WERI-Rb-1 (cell line): Measurements from ENCODE around the gene KIFC3.
A peak's percentile ranks its signal among the peaks of the same experiment; 100 is the strongest.

Source experiments
- DNase-seq: peaks from one replicate; pipeline ENCODE4 v3.0.0-alpha.2; 2020
- H3K27ac ChIP-seq: fragments of 250-450 bp; sonication (Bioruptor Pico); 2 replicates; pipeline ENCODE4 v1.5.1; 2020; ENCODE audit warnings: mild to moderate bottlenecking, moderate library complexity
- H3K27me3 ChIP-seq: fragments of 250-450 bp; sonication (Bioruptor Pico); 2 replicates; pipeline ENCODE4 v1.5.1; 2021; ENCODE audit warnings: mild to moderate bottlenecking, low read depth, moderate library complexity; ENCODE audit not compliant: insufficient read depth, severe bottlenecking
- H3K36me3 ChIP-seq: fragments of 250-450 bp; sonication (Bioruptor Pico); 2 replicates; pipeline ENCODE4 v1.5.1; 2020; ENCODE audit warnings: mild to moderate bottlenecking, moderate library complexity
- H3K4me3 ChIP-seq: 2 replicates; pipeline ENCODE4 v1.5.1; 2011; ENCODE audit warnings: low read depth, mild to moderate bottlenecking, control low read depth, low read length
- H3K9me3 ChIP-seq: fragments of 250-450 bp; sonication (Bioruptor Pico); 2 replicates; pipeline ENCODE4 v1.5.1; 2021; ENCODE audit warnings: mild to moderate bottlenecking, moderate library complexity; ENCODE audit not compliant: severe bottlenecking
- TF ChIP-seq, protein P1 (sequence below): IDR thresholded peaks from 2 replicates; pipeline ENCODE4 v1.5.1; 2011; ENCODE audit warnings: low read depth, mild to moderate bottlenecking, control low read depth, inconsistent platforms, low read length

The KIFC3 gene

DNA sequence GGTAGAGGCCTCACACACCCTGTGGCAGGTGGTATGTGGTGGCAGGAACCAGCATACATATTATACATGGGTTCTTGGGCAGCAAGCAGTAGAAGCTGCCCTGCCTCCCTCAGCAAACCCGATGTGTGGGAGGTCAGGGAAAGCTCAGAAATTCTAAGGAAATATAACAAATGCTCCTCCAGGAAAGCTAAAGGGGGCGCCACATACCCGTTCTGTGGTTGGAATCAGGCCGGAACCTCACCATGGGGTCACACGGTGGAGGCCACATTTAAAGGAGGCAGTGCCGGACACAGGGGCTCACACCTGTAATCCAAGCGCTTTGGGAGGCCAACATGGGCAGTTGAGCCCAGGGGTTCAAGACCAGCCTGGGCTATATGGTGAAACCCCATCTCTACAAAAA, 79.1 kb downstream of the KIFC3 start:
- peak; percentile 36 for DNase-seq
- H3K4me3 ChIP-seq, result no peak overlapping the region
- no peaks in the 10 kb centered on the region for H3K9me3 ChIP-seq
- H3K27ac ChIP-seq, result no peak overlapping the region
- no peaks in the 10 kb centered on the region for H3K27me3 ChIP-seq
- H3K36me3 ChIP-seq, result no peaks in the 10 kb centered on the region
- TF ChIP-seq, protein P1, sequence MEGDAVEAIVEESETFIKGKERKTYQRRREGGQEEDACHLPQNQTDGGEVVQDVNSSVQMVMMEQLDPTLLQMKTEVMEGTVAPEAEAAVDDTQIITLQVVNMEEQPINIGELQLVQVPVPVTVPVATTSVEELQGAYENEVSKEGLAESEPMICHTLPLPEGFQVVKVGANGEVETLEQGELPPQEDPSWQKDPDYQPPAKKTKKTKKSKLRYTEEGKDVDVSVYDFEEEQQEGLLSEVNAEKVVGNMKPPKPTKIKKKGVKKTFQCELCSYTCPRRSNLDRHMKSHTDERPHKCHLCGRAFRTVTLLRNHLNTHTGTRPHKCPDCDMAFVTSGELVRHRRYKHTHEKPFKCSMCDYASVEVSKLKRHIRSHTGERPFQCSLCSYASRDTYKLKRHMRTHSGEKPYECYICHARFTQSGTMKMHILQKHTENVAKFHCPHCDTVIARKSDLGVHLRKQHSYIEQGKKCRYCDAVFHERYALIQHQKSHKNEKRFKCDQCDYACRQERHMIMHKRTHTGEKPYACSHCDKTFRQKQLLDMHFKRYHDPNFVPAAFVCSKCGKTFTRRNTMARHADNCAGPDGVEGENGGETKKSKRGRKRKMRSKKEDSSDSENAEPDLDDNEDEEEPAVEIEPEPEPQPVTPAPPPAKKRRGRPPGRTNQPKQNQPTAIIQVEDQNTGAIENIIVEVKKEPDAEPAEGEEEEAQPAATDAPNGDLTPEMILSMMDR, result peak; percentile 41; the same call in 1 of the 2 replicates

DNA sequence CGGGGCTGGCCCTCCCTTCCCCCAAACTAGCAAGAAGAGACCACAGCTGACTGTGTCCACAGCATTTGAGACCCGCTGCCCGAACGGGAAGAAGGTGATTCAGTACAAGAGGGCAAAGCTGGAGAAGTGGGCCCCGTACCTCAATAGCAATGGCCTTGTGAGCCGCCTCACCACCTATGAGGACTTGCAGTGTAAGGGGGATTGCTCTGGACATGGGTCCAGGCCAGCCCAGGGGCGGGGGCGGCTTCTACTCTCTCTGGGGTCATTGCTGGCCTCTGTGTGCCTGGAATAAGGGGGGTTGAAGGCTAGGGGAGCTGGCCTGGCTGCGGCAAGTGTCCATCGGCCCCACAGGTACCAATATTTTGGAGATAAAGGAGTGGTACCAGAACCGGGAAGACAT, 79.6 kb downstream of the KIFC3 start:
- DNase-seq, result no peak
- Histone ChIP-seq H3K9me3 (no peaks in the 10 kb centered on the region), H3K27me3 (no peaks in the 10 kb centered on the region), H3K36me3 (no peaks in the 10 kb centered on the region), H3K27ac (no peak overlapping the region), H3K4me3 (no peak overlapping the region)
- TF ChIP-seq, protein P1, result no peak

- TF ChIP-seq, protein P1, result no peak
- DNase-seq, result no peak
- no peak overlapping the region for H3K4me3 ChIP-seq
- H3K27ac ChIP-seq, result no peak overlapping the region
- no peaks in the 10 kb centered on the region for H3K9me3 ChIP-seq
- H3K27me3 ChIP-seq, result no peaks in the 10 kb centered on the region
- no peaks in the 10 kb centered on the region for H3K36me3 ChIP-seq
Observed at GRCh38 chr16:57722210-57722499, 80.1 kb downstream of the KIFC3 start.

- H3K36me3 ChIP-seq, result no peaks in the 10 kb centered on the region
- H3K27ac ChIP-seq, result no peak overlapping the region
- TF ChIP-seq, protein P1, result no peak
- H3K9me3 ChIP-seq, result no peaks in the 10 kb centered on the region
- H3K4me3 ChIP-seq, result no peak overlapping the region
- DNase-seq, result no peak
- no peaks in the 10 kb centered on the region for H3K27me3 ChIP-seq
Observed at GRCh38 chr16:57721356-57722209, 80.7 kb downstream of the KIFC3 start.

- no peaks in the 10 kb centered on the region for H3K9me3 ChIP-seq
- peak; percentile 71 for DNase-seq
- TF ChIP-seq, protein P1, result peak; percentile 83
- H3K4me3 ChIP-seq, result no peak overlapping the region
- H3K27ac ChIP-seq, result no peak overlapping the region
- no peaks in the 10 kb centered on the region for H3K36me3 ChIP-seq
- no peaks in the 10 kb centered on the region for H3K27me3 ChIP-seq
Observed at GRCh38 chr16:57720142-57720575, 82.1 kb downstream of the KIFC3 start.

GRCh38 chr16:57714047-57714446, 88.2 kb downstream of the KIFC3 start:
- H3K4me3 ChIP-seq, result no peak overlapping the region
- H3K36me3 ChIP-seq, result no peaks in the 10 kb centered on the region
- H3K27me3 ChIP-seq, result no peaks in the 10 kb centered on the region
- TF ChIP-seq, protein P1, result no peak
- DNase-seq, result no peak
- H3K9me3 ChIP-seq, result no peaks in the 10 kb centered on the region
- H3K27ac ChIP-seq, result no peak overlapping the region
